Muscle of leg (tissue), 11 donors: Measurements from ENCODE around the gene GRHL3. TPM values are rescaled to one million over a fixed set of nuclear protein-coding genes. Genes with fewer than 3 reads are reported as not detected.

Experiments
- DNase-seq: peaks from one replicate; pipeline ENCODE4 v3.0.0; 2013
- H3K27ac ChIP-seq: one replicate; pipeline ENCODE4 v1.5.1; 2013; ENCODE audit warnings: mild to moderate bottlenecking, low read length, control low read depth
- H3K27me3 ChIP-seq: one replicate; pipeline ENCODE4 v1.6.1; 2013; ENCODE audit warnings: low read length; ENCODE audit not compliant: control insufficient read depth, insufficient read depth
- H3K36me3 ChIP-seq: one replicate; pipeline ENCODE4 v1.6.1; 2013; ENCODE audit warnings: low read length; ENCODE audit not compliant: control insufficient read depth, insufficient read depth
- H3K4me1 ChIP-seq: one replicate; pipeline ENCODE4 v1.6.1; 2013; ENCODE audit warnings: low read length; ENCODE audit not compliant: control insufficient read depth, insufficient read depth
- H3K4me3 ChIP-seq: one replicate; pipeline ENCODE4 v1.5.1; 2013; ENCODE audit warnings: low read length, control low read depth
- H3K9me3 ChIP-seq: replicated peaks from 2 replicates; pipeline ENCODE4 v1.6.1; 2013; ENCODE audit warnings: low read depth, low read length; ENCODE audit not compliant: control insufficient read depth
- WGBS: methylation state at CpG from one replicate; pipeline ENCODE4 v1.1.5; 2013; ENCODE audit warnings: missing lambda C conversion rate; ENCODE audit not compliant: insufficient coverage; 5-methylcytosine and 5-hydroxymethylcytosine counted together
- polyA plus RNA-seq, 8 donors: library from polyadenylated mRNA; unstranded; fragments of 120-200 nt; gene quantifications; one replicate each; pipeline versions ENCODE4 v1.2.1 to v1.2.3, GENCODE V29; 2013; ENCODE audit warnings: inconsistent platforms in 1 of 8, low replicate concordance in 1 of 8; ENCODE audit not compliant: insufficient read length in 8 of 8, insufficient read depth in 1 of 8
- total RNA-seq: library from RNA; stranded (reverse); fragments of 120-200 nt; gene quantifications from one replicate; pipeline ENCODE4 v1.2.4, GENCODE V29; 2013

GRHL3 gene
- total and polyA plus RNA-seq, 9 donors: 0.05 to 7.7 (median 0.10) TPM; not detected in 2

DNA sequence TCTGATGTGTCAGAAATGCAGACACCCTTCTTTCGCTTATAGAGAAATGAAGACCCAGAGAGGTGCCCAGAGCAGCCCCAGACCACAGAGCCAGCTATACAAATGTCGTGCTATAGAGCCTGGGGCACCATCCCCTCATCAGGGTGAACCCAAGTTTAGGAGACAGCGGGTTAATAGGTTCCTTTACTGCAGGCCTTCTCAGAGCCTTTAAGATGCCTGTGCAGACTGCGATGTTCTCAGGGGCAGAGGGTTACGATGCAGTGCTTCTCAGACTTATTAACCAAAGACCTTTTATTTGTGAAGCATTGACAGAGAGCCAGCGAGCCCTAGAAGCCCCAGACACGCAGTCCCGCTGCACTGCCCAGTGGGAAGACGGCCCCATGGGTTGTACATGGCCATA lies 47.5 kb downstream of the GRHL3 start:
- H3K27ac ChIP-seq: no peak overlapping the region
- H3K9me3 ChIP-seq: no peaks in the 10 kb centered on the region
- no peaks in the 10 kb centered on the region for H3K27me3 ChIP-seq
- WGBS: 93% methylated on average over 9 of the region's 9 CpGs
- DNase-seq: no peak
- no peaks in the 10 kb centered on the region for H3K36me3 ChIP-seq
- H3K4me1 ChIP-seq: peaks cover 16% of the 10 kb centered on the region
- no peak overlapping the region for H3K4me3 ChIP-seq

DNA sequence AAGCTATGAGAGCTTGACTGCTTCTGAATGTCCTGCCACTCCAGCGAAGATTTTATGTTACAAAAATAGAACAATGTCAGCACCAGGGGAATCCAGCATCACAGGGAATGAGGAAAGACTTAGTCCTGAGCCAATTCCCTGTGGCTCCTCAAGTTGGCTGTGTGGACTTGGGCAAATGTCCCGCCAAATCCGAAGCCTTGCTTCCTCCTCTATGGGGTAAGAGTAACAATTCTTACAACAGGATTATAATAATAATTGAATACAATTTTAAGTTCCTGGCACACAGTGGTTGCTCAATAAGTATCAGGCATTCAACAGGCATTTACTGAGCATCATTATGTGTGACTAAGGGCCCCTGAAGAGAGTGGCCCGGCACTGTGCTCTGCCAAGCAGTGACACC lies 50.0 kb downstream of the GRHL3 start:
- Histone ChIP-seq H3K9me3 (no peaks in the 10 kb centered on the region), H3K27me3 (no peaks in the 10 kb centered on the region), H3K36me3 (no peaks in the 10 kb centered on the region), H3K4me3 (no peak overlapping the region), H3K4me1 (peaks cover 16% of the 10 kb centered on the region), H3K27ac (no peak overlapping the region)
- WGBS: 57% methylated on average over 1 of the region's 4 CpGs
- DNase-seq: no peak

DNA sequence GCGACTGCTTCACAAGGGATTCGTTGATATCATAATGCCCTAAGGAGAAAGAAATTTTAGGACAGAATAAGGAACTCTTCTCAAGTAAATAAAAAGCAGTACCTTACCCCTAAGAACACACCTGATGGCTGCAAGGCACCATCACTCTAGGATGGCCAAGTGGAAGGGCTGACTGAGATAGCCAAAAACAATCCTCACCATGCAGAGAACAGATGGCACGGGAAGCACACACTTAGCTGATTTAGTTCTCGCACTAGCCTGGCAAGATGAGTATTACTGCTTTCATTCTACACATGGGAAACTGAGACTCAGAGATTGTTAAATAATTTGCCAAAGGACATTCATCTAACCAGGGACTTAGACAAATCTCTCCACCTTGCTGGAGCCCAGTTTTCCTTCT lies 50.6 kb downstream of the GRHL3 start:
- no peaks in the 10 kb centered on the region for H3K9me3 ChIP-seq
- H3K36me3 ChIP-seq: no peaks in the 10 kb centered on the region
- H3K4me1 ChIP-seq: peaks cover 12% of the 10 kb centered on the region
- H3K4me3 ChIP-seq: no peak overlapping the region
- no peak for DNase-seq
- no peak overlapping the region for H3K27ac ChIP-seq
- 100% methylated on average over 2 of the region's 4 CpGs for WGBS
- no peaks in the 10 kb centered on the region for H3K27me3 ChIP-seq

- H3K4me3 ChIP-seq: no peak overlapping the region
- DNase-seq: no peak
- H3K36me3 ChIP-seq: no peaks in the 10 kb centered on the region
- no peaks in the 10 kb centered on the region for H3K9me3 ChIP-seq
- 72% methylated on average over 4 of the region's 7 CpGs for WGBS
- H3K4me1 ChIP-seq: no peaks in the 10 kb centered on the region
- H3K27me3 ChIP-seq: no peaks in the 10 kb centered on the region
- no peak overlapping the region for H3K27ac ChIP-seq
Observed at GRCh38 chr1:24373044-24373443, 53.9 kb downstream of the GRHL3 start.

DNA sequence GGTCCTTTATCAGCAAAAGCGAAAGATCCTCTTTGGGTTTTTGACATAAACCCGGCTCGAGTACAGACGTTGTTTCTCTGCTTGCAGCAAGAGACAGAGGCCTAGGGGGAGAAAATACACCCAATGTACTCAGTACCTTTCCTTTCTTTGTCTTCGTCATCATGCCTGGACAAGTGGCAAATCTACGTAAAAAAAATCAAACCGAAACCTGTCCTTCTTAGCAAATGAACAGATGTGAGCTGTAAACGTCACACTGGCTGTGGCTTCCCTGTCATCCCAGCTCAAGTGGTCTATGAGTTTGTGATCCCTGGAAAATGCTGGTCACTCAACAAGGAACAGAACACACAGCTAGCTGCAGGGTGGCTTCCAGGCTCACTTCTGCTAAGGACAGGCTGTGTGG lies 54.6 kb downstream of the GRHL3 start:
- Histone ChIP-seq H3K36me3 (no peaks in the 10 kb centered on the region), H3K27me3 (no peaks in the 10 kb centered on the region), H3K4me3 (no peak overlapping the region), H3K27ac (no peak overlapping the region), H3K9me3 (no peaks in the 10 kb centered on the region), H3K4me1 (no peaks in the 10 kb centered on the region)
- WGBS: 78% methylated on average over 7 of the region's 8 CpGs
- no peak for DNase-seq

DNA sequence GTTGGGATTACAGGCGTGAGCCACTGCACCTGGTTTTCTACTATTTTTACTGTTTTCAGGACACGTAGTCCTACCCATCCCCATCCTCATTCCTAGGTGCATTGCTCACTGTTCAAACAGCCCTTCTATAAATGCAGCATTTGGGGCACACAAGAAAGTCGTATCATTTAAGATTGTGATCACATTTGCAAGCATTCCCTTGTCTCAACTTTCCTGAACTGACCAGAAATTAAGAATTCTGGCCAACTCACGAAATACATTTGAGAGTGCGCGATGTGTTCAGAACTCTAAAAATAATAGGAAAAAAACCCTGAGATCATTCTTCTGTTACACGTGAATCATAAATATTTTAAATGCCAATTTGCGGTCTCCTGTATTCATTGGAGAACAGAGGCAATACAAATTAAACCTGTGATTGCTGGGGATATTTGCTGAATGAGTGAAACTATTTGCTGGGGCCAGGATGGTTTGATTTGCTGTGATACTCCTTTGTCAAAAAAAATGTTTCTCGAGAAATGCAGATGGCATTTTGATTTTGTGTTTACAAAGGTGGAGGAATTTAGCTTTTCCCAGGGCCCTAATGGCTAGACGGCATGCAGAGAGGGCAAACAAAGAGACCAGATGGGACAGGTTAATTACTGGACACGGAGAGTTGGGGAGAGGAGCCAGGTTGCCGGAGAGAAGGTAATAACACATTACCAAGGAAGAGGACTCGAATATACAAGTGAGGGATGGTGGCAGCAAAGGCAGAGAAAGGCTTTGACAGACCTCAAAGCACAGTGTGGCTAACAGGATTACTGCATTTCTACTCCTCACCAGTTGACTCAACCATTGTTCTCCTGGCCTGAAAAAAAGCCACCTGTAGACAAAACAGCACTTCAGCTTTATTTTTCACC lies 56.0 kb downstream of the GRHL3 start:
- no peak overlapping the region for H3K27ac ChIP-seq
- no peaks in the 10 kb centered on the region for H3K9me3 ChIP-seq
- H3K36me3 ChIP-seq: no peaks in the 10 kb centered on the region
- no peak for DNase-seq
- H3K4me3 ChIP-seq: no peak overlapping the region
- H3K4me1 ChIP-seq: no peaks in the 10 kb centered on the region
- 45% methylated on average over 5 of the region's 13 CpGs for WGBS
- no peaks in the 10 kb centered on the region for H3K27me3 ChIP-seq

GRCh38 chr1:24379733-24380315 lies 60.7 kb downstream of the GRHL3 start:
- H3K36me3 ChIP-seq: no peaks in the 10 kb centered on the region
- H3K4me1 ChIP-seq: peaks cover 4% of the 10 kb centered on the region
- 84% methylated on average over 7 of the region's 8 CpGs for WGBS
- DNase-seq: no peak
- H3K9me3 ChIP-seq: no peaks in the 10 kb centered on the region
- H3K27me3 ChIP-seq: no peaks in the 10 kb centered on the region
- H3K27ac ChIP-seq: no peak overlapping the region
- no peak overlapping the region for H3K4me3 ChIP-seq

GRCh38 chr1:24380508-24380907 lies 61.4 kb downstream of the GRHL3 start:
- no peak for DNase-seq
- WGBS: 90% methylated on average over 2 of the region's 5 CpGs

GRCh38 chr1:24381256-24381655 lies 62.1 kb downstream of the GRHL3 start:
- 100% methylated on average over 1 of the region's 2 CpGs for WGBS
- Histone ChIP-seq H3K27ac (no peak overlapping the region), H3K36me3 (no peaks in the 10 kb centered on the region), H3K4me1 (peaks cover 6% of the 10 kb centered on the region), H3K4me3 (no peak overlapping the region), H3K9me3 (no peaks in the 10 kb centered on the region), H3K27me3 (no peaks in the 10 kb centered on the region)
- DNase-seq: no peak

More at GRCh38 chr1:24380508-24380907, 61.4 kb downstream of the GRHL3 start:
- Histone ChIP-seq H3K4me3 (no peak overlapping the region), H3K9me3 (no peaks in the 10 kb centered on the region), H3K27ac (no peak overlapping the region), H3K36me3 (no peaks in the 10 kb centered on the region), H3K27me3 (no peaks in the 10 kb centered on the region), H3K4me1 (peaks cover 4% of the 10 kb centered on the region)

GRCh38 chr1:24382165-24382577 lies 63.0 kb downstream of the GRHL3 start:
- WGBS: 83% methylated on average over 4 of the region's 8 CpGs
- no peaks in the 10 kb centered on the region for H3K27me3 ChIP-seq
- DNase-seq: no peak
- H3K4me1 ChIP-seq: peaks cover 12% of the 10 kb centered on the region
- H3K36me3 ChIP-seq: no peaks in the 10 kb centered on the region
- H3K4me3 ChIP-seq: no peak overlapping the region
- no peaks in the 10 kb centered on the region for H3K9me3 ChIP-seq
- no peak overlapping the region for H3K27ac ChIP-seq
